Nephron progenitor cell (in vitro differentiated cells): ENCODE results near the gene ATXN2.

Source experiments
- DNase-seq: peaks from one replicate; pipeline ENCODE4 v3.0.0; 2021
- H3K27ac Mint-ChIP-seq: 2 replicates; pipeline ENCODE4 v1.8.0; 2021; ENCODE audit warnings: mild to moderate bottlenecking, moderate library complexity, mixed read lengths
- H3K27me3 Mint-ChIP-seq: 2 replicates; pipeline ENCODE4 v1.8.0; 2021; ENCODE audit warnings: mild to moderate bottlenecking, low read depth, mixed read lengths; ENCODE audit not compliant: poor library complexity
- H3K36me3 Mint-ChIP-seq: 2 replicates; pipeline ENCODE4 v1.8.0; 2021; ENCODE audit warnings: low read depth, mixed read lengths
- H3K4me1 Mint-ChIP-seq: 2 replicates; pipeline ENCODE4 v1.8.0; 2021; ENCODE audit warnings: mixed read lengths
- H3K4me3 Mint-ChIP-seq: 2 replicates; pipeline ENCODE4 v1.8.0; 2021; ENCODE audit warnings: mild to moderate bottlenecking, moderate library complexity, mixed read lengths
- H3K9me3 Mint-ChIP-seq: 2 replicates; pipeline ENCODE4 v1.8.0; 2021; ENCODE audit warnings: mild to moderate bottlenecking, moderate library complexity, mixed read lengths
- TF ChIP-seq, protein P1 (sequence below): fragments of 200-600 bp; sonication (generic); IDR thresholded peaks from 2 replicates; pipeline ENCODE4 v1.5.0; 2021; ENCODE audit warnings: antibody characterized with exemption

Gene ATXN2

DNA sequence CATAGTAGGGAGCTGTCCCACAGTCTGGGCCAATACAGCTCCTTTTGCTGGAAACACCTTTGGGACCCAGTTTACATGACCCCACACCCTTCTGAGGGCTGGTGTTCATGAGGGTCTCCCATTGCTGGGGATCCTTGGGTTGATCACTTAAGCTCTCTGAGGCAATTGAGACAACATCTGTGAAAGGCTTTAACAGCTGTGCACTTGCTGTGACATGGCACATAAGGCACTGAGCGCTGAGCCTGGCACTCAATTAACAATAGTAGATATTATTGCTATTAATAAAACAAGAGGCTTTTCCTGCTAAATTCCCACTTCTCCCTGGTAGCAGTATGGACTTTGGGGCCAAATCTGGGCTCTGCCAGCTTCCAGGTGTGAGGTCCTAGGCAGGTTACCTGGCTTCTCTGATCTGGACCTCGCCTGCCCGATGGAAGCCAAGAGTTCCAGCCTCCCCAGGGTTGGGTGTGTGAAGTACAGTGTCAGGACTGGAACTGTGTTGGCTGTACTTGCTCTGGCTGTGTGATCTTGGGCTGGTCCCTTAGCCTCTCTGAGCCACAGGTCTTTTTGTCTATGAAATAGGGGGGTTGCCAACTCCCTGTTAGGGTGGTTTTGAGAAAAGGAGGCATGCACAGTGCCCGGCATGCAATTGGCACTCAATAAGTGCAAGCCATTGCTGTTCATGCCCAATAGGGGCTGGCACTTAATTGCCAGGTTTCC, 190.3 kb downstream of the ATXN2 start:
- H3K9me3 Mint-ChIP-seq, result no peaks in the 10 kb centered on the region

GRCh38 chr12:111408116-111408440, 191.0 kb downstream of the ATXN2 start:
- TF ChIP-seq, protein P1, sequence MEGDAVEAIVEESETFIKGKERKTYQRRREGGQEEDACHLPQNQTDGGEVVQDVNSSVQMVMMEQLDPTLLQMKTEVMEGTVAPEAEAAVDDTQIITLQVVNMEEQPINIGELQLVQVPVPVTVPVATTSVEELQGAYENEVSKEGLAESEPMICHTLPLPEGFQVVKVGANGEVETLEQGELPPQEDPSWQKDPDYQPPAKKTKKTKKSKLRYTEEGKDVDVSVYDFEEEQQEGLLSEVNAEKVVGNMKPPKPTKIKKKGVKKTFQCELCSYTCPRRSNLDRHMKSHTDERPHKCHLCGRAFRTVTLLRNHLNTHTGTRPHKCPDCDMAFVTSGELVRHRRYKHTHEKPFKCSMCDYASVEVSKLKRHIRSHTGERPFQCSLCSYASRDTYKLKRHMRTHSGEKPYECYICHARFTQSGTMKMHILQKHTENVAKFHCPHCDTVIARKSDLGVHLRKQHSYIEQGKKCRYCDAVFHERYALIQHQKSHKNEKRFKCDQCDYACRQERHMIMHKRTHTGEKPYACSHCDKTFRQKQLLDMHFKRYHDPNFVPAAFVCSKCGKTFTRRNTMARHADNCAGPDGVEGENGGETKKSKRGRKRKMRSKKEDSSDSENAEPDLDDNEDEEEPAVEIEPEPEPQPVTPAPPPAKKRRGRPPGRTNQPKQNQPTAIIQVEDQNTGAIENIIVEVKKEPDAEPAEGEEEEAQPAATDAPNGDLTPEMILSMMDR, result no peak
- H3K9me3 Mint-ChIP-seq, result no peaks in the 10 kb centered on the region
- no peak for DNase-seq
- H3K36me3 Mint-ChIP-seq, result no peaks in the 10 kb centered on the region
- H3K27ac Mint-ChIP-seq, result no peak overlapping the region
- peak overlapping the region; percentile 86 for H3K4me3 Mint-ChIP-seq
- H3K27me3 Mint-ChIP-seq, result peaks cover 8% of the 10 kb centered on the region
- H3K4me1 Mint-ChIP-seq, result peaks cover 65% of the 10 kb centered on the region

More for the DNA sequence above, 190.3 kb downstream of the ATXN2 start:
- H3K27ac Mint-ChIP-seq, result no peak overlapping the region
- no peaks in the 10 kb centered on the region for H3K36me3 Mint-ChIP-seq
- peaks cover 7% of the 10 kb centered on the region for H3K27me3 Mint-ChIP-seq
- TF ChIP-seq, protein P1, result no peak
- peaks cover 70% of the 10 kb centered on the region for H3K4me1 Mint-ChIP-seq
- H3K4me3 Mint-ChIP-seq, result no peak overlapping the region
- DNase-seq, result no peak

DNA sequence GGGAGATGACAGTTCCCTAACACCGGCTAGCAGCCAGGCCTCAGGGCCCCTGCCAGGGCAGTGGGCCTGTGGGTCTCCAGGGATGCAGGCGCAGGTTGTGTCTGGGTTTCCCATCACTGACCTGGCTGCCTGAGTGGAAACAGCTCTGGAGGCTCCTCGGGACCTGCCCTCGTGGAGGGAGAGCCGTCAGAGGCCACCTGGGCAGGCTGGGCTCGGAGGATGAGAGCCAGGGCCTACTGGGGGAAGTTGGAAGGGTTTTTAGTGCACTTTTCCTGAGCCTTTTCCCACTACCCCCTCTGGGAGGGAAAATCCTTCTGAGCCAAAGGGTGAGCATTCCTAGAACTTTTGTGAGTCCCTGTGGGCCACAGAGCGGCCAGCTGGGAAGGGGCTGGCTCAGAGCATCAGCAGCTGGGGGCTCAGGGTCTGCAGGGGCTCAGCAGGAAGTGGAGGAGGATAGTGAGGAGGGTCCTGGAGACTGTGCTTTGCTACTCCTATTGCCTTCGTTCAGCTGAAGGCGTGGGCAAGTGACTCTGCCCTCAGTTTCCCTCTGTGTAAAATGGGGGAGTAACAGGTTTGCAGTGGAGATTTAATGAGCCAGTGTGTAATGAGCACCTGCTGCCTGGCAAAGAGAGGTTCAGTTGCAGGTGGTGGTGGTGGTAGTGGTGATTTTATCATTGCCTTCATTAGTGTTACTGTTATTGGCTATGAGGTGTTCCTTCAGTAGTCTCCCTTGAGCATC, 191.6 kb downstream of the ATXN2 start:
- Mint-ChIP-seq H3K9me3 (no peaks in the 10 kb centered on the region), H3K36me3 (no peaks in the 10 kb centered on the region), H3K4me3 (peak overlapping the region; percentile 86), H3K27ac (no peak overlapping the region), H3K4me1 (peaks cover 63% of the 10 kb centered on the region), H3K27me3 (peaks cover 8% of the 10 kb centered on the region)
- TF ChIP-seq, protein P1, result no peak
- DNase-seq, result peak; percentile 41

DNA sequence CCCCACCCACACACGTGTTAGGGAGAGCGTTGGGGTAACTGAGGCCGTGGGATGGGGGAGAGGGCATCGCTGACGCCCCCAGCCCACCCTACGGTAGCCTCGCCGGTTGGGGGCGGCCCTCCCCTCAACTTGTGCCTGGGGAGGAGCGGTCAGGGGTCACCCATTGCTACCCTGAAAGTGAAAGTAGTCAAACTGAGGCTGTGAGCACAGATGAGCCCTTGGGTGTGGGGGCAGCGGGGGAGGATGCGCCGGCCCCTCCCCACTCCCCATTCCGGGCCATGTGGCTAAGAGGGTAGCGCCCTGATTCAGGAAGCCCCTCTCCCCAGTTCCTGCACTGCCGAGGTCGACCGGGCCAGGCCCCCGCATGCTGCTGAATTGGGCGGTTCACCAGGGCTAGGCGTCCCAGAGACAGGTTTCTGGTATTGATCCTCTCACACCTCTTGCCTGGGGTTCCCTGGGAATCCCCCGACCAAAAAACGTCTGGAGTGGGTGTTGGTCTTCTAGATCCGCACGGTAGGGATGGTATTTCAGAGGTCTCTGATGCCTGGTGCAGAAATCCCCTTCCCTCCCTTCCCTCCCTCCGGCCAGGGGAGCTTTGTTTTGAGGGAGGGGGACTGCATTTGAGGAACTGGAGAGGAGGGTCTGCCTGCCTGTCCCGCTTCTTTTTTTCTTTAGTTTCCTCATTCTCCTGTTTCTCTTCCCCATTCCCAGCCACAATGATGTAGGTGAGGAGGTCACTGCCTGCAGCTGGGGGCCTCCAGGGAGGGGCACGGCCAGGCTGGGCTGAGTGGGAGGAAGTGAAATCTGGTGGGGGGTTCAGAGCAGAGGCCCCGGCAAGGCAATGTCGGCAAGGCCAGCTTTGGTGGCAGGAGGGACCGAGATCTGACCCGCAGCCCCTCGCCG, 192.4 kb downstream of the ATXN2 start:
- H3K4me1 Mint-ChIP-seq, result peaks cover 55% of the 10 kb centered on the region

DNA sequence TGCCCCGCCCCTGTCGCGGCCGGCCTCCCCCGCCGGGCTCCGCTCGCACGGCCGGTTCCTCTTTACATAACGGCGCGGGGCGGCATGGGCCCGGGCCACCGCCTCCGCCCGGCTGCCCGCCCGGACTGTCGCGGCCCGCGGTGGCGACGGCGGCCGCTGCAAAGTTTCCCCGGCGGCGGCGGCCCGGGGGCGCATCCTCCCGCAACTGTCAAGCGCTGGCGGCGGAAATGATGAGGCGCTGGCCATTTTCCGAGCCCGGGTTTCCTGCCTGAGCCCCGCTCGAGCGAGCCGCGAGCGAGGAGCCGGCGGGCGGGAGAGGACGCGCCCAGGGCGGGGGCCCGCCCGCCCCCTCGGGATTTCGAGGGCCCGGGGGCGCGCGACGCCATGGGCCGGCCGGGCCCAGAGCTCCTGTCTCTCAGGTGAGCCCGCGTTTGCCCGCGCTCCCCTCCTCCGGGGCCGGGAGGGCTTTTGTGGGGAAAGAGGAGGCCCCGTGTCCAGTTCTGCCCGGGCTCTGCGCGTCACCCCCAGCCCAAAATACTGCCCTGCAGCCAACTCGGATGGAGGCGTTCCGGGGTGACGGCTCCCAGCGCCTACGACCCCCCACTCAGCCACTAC, 193.1 kb downstream of the ATXN2 start, which contains the start of gene SH2B3:
Gene SH2B3 (plus strand): TSS at position 65 of the 615 bp plus-strand sequence. CDS start 12,223 bp downstream, outside the sequence.
- H3K9me3 Mint-ChIP-seq, result no peaks in the 10 kb centered on the region
- peaks cover 55% of the 10 kb centered on the region for H3K4me1 Mint-ChIP-seq
- H3K27ac Mint-ChIP-seq, result peak within 1 kb of the TSS; percentile 82
- TF ChIP-seq, protein P1, result no peak
- peaks cover 8% of the 10 kb centered on the region for H3K27me3 Mint-ChIP-seq
- H3K36me3 Mint-ChIP-seq, result no peaks in the 10 kb centered on the region
- H3K4me3 Mint-ChIP-seq, result peak within 1 kb of the TSS; percentile 86
- no peak for DNase-seq

More for the DNA sequence above, 192.4 kb downstream of the ATXN2 start:
- Mint-ChIP-seq H3K4me3 (peak overlapping the region; percentile 86), H3K36me3 (no peaks in the 10 kb centered on the region), H3K9me3 (no peaks in the 10 kb centered on the region), H3K27ac (peak overlapping the region; percentile 86), H3K27me3 (peaks cover 8% of the 10 kb centered on the region)
- peak; percentile 37 for DNase-seq
- TF ChIP-seq, protein P1, result no peak
